Measurements from ENCODE around the gene TAS2R43. TPM values are rescaled to one million over a fixed set of nuclear protein-coding genes. Genes with fewer than 3 reads are reported as not detected.

Gene TAS2R43
- 1.3 TPM in 1 of 2 replicates, not detected in the other for total RNA-seq

GRCh38 chr12:11092128-11092527, at the start of gene TAS2R43:
TAS2R43 (minus strand) TSS chr12:11092313; CDS start chr12:11092229, 84 bp downstream.

GRCh38 chr12:11134305-11134704, 42.2 kb upstream of the TAS2R43 start, which contains the start of gene TAS2R30:
TAS2R30 (minus strand) TSS chr12:11134644; CDS start chr12:11134244, 400 bp downstream.

GRCh38 chr12:11062194-11062593, 29.9 kb downstream of the TAS2R43 start, which contains the start of gene TAS2R46:
TAS2R46 (minus strand) TSS chr12:11062294; CDS start chr12:11062294, 0 bp downstream.

Other genes starting within 250 kb of the TAS2R43 start
- 0.37 and 0.57 TPM in 2 replicates for gene PRR4, start 242.8 kb downstream of the TAS2R43 start, total RNA-seq
- gene PRH1, start 208.1 kb downstream of the TAS2R43 start, total RNA-seq: 11.2 and 16.6 TPM in 2 replicates
- gene TAS2R13, start 182.8 kb downstream of the TAS2R43 start, total RNA-seq: 0.65 and 0.85 TPM in 2 replicates
- gene PRH2, start 163.1 kb downstream of the TAS2R43 start, total RNA-seq: 0.14 and 0.18 TPM in 2 replicates
- 1.7 and 2.4 TPM in 2 replicates for gene TAS2R14, start 153.1 kb downstream of the TAS2R43 start, total RNA-seq
- gene TAS2R50, start 105.4 kb downstream of the TAS2R43 start, total RNA-seq: 2.1 and 2.4 TPM in 2 replicates
- gene TAS2R20, start 94.0 kb downstream of the TAS2R43 start, total RNA-seq: 2.2 and 2.4 TPM in 2 replicates
- gene TAS2R19, start 69.7 kb downstream of the TAS2R43 start, total RNA-seq: 4.0 and 4.1 TPM in 2 replicates
- 2.4 and 3.7 TPM in 2 replicates for gene TAS2R31, start 60.9 kb downstream of the TAS2R43 start, total RNA-seq
- gene TAS2R46, start 30.0 kb downstream of the TAS2R43 start, total RNA-seq: 1.3 and 1.8 TPM in 2 replicates
- gene TAS2R30, start 42.3 kb upstream of the TAS2R43 start, total RNA-seq: 2.9 and 3.3 TPM in 2 replicates
- gene SMIM10L1, start 78.9 kb upstream of the TAS2R43 start, total RNA-seq: 4.7 and 5.3 TPM in 2 replicates
- not detected in 2 replicates for gene TAS2R42, start 94.6 kb upstream of the TAS2R43 start, total RNA-seq
- gene PRB3, start 177.4 kb upstream of the TAS2R43 start, total RNA-seq: not detected in 2 replicates
- not detected in 2 replicates for gene PRB4, start 218.1 kb upstream of the TAS2R43 start, total RNA-seq

Data from smooth muscle cell of bladder (primary cell).